ENCODE data around the gene DDX27.
A peak's percentile ranks its signal among the peaks of the same experiment; 100 is the strongest.

DDX27 gene

GRCh38 chr20:49278818-49279676 lies 59.8 kb downstream of the DDX27 start:
- peaks cover 49% of the 10 kb centered on the region for H3K9me3 ChIP-seq (ENCODE audit: low read length)

GRCh38 chr20:49279677-49280462 lies 60.7 kb downstream of the DDX27 start:
- Histone ChIP-seq H3K9me3 (ENCODE audit: low read length) (peaks cover 52% of the 10 kb centered on the region), H3K36me3 (ENCODE audit: insufficient read depth, low read length) (peaks cover 67% of the 10 kb centered on the region), H3K27me3 (ENCODE audit: insufficient read depth, low read length) (no peaks in the 10 kb centered on the region), H3K4me3 (ENCODE audit: low read length) (peak overlapping the region; percentile 77), H2AFZ (ENCODE audit: low read depth, low read length) (no peak overlapping the region), H3K4me1 (ENCODE audit: insufficient read depth, low read length) (peaks cover 26% of the 10 kb centered on the region)

More at GRCh38 chr20:49278818-49279676, 59.8 kb downstream of the DDX27 start:
- H3K4me1 ChIP-seq (ENCODE audit: insufficient read depth, low read length), result peaks cover 26% of the 10 kb centered on the region
- H3K27me3 ChIP-seq (ENCODE audit: insufficient read depth, low read length), result no peaks in the 10 kb centered on the region
- peaks cover 61% of the 10 kb centered on the region for H3K36me3 ChIP-seq (ENCODE audit: insufficient read depth, low read length)
- H2AFZ ChIP-seq (ENCODE audit: low read depth, low read length), result no peak overlapping the region
- peak overlapping the region; percentile 77 for H3K4me3 ChIP-seq (ENCODE audit: low read length)

- no peaks in the 10 kb centered on the region for H3K27me3 ChIP-seq (ENCODE audit: insufficient read depth, low read length)
- H3K9me3 ChIP-seq (ENCODE audit: low read length), result peaks cover 54% of the 10 kb centered on the region
- peaks cover 26% of the 10 kb centered on the region for H3K4me1 ChIP-seq (ENCODE audit: insufficient read depth, low read length)
- H3K36me3 ChIP-seq (ENCODE audit: insufficient read depth, low read length), result peaks cover 68% of the 10 kb centered on the region
- H3K4me3 ChIP-seq (ENCODE audit: low read length), result peak overlapping the region; percentile 77
- H2AFZ ChIP-seq (ENCODE audit: low read depth, low read length), result no peak overlapping the region
Measured at GRCh38 chr20:49280463-49281058, 61.3 kb downstream of the DDX27 start.

- peaks cover 73% of the 10 kb centered on the region for H3K36me3 ChIP-seq (ENCODE audit: insufficient read depth, low read length)
Measured at GRCh38 chr20:49281059-49281912, 62.1 kb downstream of the DDX27 start.

GRCh38 chr20:49281913-49282467 lies 62.8 kb downstream of the DDX27 start:
- H3K4me1 ChIP-seq (ENCODE audit: insufficient read depth, low read length), result peaks cover 24% of the 10 kb centered on the region
- H3K9me3 ChIP-seq (ENCODE audit: low read length), result peaks cover 66% of the 10 kb centered on the region
- H3K36me3 ChIP-seq (ENCODE audit: insufficient read depth, low read length), result peaks cover 78% of the 10 kb centered on the region
- no peaks in the 10 kb centered on the region for H3K27me3 ChIP-seq (ENCODE audit: insufficient read depth, low read length)
- H3K4me3 ChIP-seq (ENCODE audit: low read length), result no peak overlapping the region
- H2AFZ ChIP-seq (ENCODE audit: low read depth, low read length), result no peak overlapping the region

More at GRCh38 chr20:49281059-49281912, 62.1 kb downstream of the DDX27 start:
- peak overlapping the region; percentile 77 for H3K4me3 ChIP-seq (ENCODE audit: low read length)
- no peaks in the 10 kb centered on the region for H3K27me3 ChIP-seq (ENCODE audit: insufficient read depth, low read length)
- H3K4me1 ChIP-seq (ENCODE audit: insufficient read depth, low read length), result peaks cover 26% of the 10 kb centered on the region
- no peak overlapping the region for H2AFZ ChIP-seq (ENCODE audit: low read depth, low read length)
- peaks cover 61% of the 10 kb centered on the region for H3K9me3 ChIP-seq (ENCODE audit: low read length)

GRCh38 chr20:49282584-49283171 lies 63.5 kb downstream of the DDX27 start:
- Histone ChIP-seq H3K36me3 (ENCODE audit: insufficient read depth, low read length) (peaks cover 85% of the 10 kb centered on the region), H3K27me3 (ENCODE audit: insufficient read depth, low read length) (no peaks in the 10 kb centered on the region), H3K4me3 (ENCODE audit: low read length) (no peak overlapping the region), H3K4me1 (ENCODE audit: insufficient read depth, low read length) (peaks cover 18% of the 10 kb centered on the region), H2AFZ (ENCODE audit: low read depth, low read length) (no peak overlapping the region), H3K9me3 (ENCODE audit: low read length) (peaks cover 69% of the 10 kb centered on the region)

- Histone ChIP-seq H3K36me3 (ENCODE audit: insufficient read depth, low read length) (peaks cover 91% of the 10 kb centered on the region), H3K4me3 (ENCODE audit: low read length) (no peak overlapping the region), H3K4me1 (ENCODE audit: insufficient read depth, low read length) (peaks cover 18% of the 10 kb centered on the region), H3K27me3 (ENCODE audit: insufficient read depth, low read length) (no peaks in the 10 kb centered on the region), H3K9me3 (ENCODE audit: low read length) (peaks cover 70% of the 10 kb centered on the region), H2AFZ (ENCODE audit: low read depth, low read length) (no peak overlapping the region)
Measured at GRCh38 chr20:49283176-49283702, 64.0 kb downstream of the DDX27 start.

- H3K9me3 ChIP-seq (ENCODE audit: low read length), result peaks cover 70% of the 10 kb centered on the region
- no peaks in the 10 kb centered on the region for H3K27me3 ChIP-seq (ENCODE audit: insufficient read depth, low read length)
- peaks cover 18% of the 10 kb centered on the region for H3K4me1 ChIP-seq (ENCODE audit: insufficient read depth, low read length)
- no peak overlapping the region for H2AFZ ChIP-seq (ENCODE audit: low read depth, low read length)
- peaks cover 98% of the 10 kb centered on the region for H3K36me3 ChIP-seq (ENCODE audit: insufficient read depth, low read length)
- H3K4me3 ChIP-seq (ENCODE audit: low read length), result no peak overlapping the region
Measured at GRCh38 chr20:49283703-49284625, 64.7 kb downstream of the DDX27 start.

GRCh38 chr20:49284818-49285217 lies 65.6 kb downstream of the DDX27 start:
- Histone ChIP-seq H3K36me3 (ENCODE audit: insufficient read depth, low read length) (peaks cover 99% of the 10 kb centered on the region), H3K9me3 (ENCODE audit: low read length) (peaks cover 68% of the 10 kb centered on the region), H3K27me3 (ENCODE audit: insufficient read depth, low read length) (no peaks in the 10 kb centered on the region), H2AFZ (ENCODE audit: low read depth, low read length) (no peak overlapping the region), H3K4me1 (ENCODE audit: insufficient read depth, low read length) (peaks cover 12% of the 10 kb centered on the region), H3K4me3 (ENCODE audit: low read length) (no peak overlapping the region)

GRCh38 chr20:49285233-49285668 lies 66.0 kb downstream of the DDX27 start:
- peaks cover 99% of the 10 kb centered on the region for H3K36me3 ChIP-seq (ENCODE audit: insufficient read depth, low read length)

More at GRCh38 chr20:49285233-49285668, 66.0 kb downstream of the DDX27 start:
- Histone ChIP-seq H3K4me1 (ENCODE audit: insufficient read depth, low read length) (peaks cover 8% of the 10 kb centered on the region), H3K4me3 (ENCODE audit: low read length) (no peak overlapping the region), H3K27me3 (ENCODE audit: insufficient read depth, low read length) (no peaks in the 10 kb centered on the region), H3K9me3 (ENCODE audit: low read length) (peaks cover 63% of the 10 kb centered on the region), H2AFZ (ENCODE audit: low read depth, low read length) (no peak overlapping the region)

Data from neuron (in vitro differentiated cells).